Measurements from ENCODE around the gene BTBD16.

Gene BTBD16

DNA sequence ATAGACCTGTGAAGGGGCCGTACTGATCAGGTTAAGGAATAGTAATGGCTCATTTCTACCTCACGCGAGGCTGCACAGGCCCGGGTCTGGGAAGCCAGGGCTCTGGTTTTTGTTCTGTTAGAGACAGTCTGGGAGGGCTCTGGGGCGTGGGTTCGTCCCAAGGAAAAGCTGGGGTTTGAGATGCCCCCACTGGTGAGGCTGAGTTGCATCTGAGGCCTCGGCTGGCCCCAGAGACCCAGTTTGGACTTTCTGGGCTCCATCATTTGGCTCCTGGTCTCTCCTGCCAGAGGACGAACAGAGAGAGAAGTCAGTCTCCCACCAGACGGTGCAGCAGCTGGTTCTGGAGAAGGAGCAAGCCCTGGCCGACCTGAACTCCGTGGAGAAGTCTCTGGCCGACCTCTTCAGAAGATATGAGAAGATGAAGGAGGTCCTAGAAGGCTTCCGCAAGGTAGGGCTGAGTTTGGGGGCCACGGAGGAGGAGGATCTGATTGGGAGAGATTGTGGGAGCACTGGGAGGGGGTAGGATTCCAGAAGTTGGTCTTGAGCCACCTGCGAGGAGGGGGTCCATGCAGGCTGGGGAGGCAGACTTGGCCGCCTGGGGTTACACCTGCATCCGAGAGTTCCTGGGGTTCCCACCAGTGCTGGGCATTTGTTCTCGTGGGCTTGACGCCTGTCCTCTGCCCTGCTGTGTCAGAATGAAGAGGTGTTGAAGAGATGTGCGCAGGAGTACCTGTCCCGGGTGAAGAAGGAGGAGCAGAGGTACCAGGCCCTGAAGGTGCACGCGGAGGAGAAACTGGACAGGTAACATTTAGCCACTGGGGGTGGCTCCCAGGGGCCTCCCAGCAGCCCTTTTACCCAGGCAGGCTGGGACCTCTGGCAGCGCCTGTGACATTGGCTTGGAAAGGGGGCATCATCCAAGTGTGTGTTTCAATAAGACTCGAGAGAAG is 22.5 kb upstream of the BTBD16 start:
- DNase-seq (ENCODE audit: low read depth in 2 of 2): no peak

DNA sequence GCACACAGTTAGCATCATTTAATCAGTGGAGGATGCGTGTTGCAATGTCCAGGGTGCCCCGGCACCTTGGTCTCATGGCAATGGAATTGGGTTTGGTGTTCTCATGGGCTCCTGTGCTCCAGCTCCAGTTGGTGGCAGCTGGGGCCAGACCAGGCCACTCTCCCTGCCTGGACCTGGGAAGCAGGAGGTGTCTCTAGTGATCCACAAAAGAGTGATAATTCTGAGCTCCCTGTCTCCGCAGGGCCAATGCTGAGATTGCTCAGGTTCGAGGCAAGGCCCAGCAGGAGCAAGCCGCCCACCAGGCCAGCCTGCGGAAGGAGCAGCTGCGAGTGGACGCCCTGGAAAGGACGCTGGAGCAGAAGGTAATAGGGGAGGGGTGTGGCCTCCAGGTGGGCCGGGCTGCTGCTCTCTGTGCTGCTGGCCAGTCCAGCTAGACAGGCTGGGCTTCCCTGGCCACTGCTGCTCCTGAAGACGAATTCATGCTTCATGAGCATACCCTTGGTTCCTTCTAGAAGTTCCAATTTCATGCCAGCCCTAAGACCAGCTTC is 21.7 kb upstream of the BTBD16 start:
- DNase-seq (ENCODE audit: low read depth in 2 of 2): no peak

DNA sequence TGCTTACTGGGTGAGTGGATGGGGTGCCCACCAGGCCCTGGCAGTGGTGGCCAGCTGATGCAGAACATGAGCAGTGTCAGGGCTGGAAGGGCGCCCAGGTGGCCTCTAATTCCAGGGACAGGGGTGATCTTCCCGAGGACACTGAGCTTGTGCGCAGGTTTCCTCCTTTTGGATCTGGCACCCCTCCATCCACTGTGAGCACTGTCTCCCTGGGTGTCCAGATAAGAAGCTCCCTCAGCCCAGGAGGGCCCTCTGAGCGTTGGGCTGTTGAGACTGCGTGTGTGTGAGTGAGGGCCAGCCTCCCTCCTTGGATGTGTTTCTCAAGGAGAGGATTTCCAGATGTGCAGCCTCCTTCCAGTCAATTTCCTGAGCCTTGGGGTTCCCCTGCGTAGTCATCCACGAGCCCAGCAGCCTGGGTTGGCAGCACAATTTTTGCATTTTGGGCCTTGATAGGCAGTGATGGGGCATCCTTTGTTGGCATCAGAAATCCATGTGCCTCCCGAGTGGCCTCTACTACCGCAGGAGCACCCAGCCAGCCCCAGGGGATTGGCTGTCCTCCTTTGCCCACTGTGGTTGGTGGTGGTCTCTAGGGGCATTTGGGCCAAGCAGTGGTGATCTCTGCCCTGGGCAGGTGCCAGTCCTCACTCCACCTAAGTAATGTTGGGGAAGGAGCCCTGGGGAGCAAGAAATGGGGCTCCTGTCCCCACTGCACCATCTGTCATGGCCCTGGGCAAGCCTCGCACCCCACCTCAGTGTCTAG is 20.9 kb upstream of the BTBD16 start:
- no peak for DNase-seq (ENCODE audit: low read depth in 2 of 2)

DNA sequence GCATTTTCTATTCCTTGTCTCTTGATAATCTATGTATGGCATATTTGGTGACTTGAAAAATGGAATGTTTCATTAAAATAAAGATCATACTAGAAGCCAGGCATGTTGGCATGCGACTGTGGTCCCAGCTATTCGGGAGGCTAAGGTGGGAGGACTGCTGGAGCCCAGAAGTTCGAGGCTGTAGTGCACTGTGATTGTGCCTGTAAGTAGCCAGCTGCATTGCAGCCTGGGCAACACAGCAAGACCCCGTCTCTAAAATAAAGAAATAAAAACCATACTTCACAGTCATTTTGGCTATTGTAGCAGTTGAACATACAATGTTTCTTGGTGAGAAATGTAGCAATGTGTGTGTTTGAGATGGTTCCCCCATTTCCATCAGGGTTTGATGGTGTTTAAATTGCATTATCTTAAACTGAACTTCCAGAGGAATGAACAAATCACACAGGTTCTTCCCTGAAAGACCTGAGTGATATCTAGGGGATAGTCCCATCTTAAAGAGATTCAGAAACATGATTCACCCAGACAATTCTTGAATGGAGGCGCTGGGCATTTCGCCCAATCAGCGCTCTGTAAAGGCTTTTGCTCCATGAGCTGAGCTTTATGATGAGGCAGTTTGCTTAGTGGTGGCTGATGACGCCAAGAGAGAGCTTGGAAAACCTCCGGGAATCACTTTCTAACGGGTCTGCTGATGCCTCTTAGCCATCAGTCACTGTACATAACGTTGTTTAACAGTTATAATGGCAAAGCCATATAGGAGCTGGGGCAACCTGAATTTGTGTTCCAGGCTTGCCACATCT is 19.4 kb upstream of the BTBD16 start:
- DNase-seq (ENCODE audit: low read depth in 2 of 2): no peak

DNA sequence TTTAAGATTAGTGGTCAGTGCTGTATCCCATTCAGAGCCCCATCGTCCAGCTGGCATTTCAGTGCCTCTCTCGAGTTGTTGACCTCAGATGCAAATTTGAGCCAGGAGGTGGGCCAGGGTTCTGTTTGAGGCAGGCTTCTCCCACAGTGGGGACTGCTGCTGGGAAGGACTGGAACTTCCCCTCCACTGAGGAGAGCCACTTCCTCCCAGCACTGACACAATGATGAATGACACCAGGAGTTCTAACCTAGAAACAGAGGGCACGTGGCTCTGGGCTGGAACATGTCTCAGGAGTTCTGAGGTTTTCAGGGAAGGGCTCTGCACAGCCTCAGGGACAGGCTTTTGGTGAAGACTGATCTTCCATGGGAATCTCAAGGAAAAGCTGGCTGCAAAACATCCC is 18.3 kb upstream of the BTBD16 start:
- no peak for DNase-seq (ENCODE audit: low read depth in 2 of 2)

DNA sequence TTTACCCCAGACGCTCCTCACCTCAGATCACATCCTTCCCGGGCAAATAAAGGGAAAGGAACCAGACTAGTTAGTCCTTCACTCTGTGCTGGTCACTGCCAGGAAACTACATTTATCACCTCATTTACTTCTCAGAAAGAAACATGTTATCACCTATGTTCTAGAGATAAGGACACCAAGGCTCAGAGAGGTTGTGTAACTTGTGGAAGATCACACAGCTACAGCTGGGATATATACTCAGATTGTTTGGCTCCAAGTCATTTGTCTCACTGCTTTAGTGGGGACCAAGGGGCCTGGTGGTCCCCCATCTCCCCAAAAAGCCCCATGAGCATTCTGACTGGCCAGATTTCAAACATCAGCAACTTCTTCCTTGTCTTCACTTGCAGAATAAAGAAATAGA is 17.5 kb upstream of the BTBD16 start:
- no peak for DNase-seq (ENCODE audit: low read depth in 2 of 2)

DNA sequence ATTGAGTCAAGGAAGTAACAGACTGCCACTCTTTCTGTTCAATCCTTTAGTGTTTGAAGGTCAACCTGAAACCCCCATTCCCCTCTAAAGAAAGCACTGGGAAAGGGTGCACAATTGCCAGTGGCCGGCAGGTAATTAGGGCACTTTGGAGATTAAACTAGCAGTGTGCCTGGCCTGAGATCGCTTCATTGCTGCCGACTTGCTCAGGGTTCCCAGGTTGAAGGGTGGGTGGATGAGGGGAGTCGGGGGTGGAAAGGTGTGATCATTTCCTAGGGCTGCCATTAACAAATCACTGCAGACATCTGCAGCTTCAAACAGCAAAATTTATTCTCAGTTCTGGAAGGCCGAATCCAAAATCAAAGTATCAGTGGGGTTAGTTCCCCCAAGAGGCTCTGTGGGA is 16.3 kb upstream of the BTBD16 start:
- DNase-seq (ENCODE audit: low read depth in 2 of 2): no peak

DNA sequence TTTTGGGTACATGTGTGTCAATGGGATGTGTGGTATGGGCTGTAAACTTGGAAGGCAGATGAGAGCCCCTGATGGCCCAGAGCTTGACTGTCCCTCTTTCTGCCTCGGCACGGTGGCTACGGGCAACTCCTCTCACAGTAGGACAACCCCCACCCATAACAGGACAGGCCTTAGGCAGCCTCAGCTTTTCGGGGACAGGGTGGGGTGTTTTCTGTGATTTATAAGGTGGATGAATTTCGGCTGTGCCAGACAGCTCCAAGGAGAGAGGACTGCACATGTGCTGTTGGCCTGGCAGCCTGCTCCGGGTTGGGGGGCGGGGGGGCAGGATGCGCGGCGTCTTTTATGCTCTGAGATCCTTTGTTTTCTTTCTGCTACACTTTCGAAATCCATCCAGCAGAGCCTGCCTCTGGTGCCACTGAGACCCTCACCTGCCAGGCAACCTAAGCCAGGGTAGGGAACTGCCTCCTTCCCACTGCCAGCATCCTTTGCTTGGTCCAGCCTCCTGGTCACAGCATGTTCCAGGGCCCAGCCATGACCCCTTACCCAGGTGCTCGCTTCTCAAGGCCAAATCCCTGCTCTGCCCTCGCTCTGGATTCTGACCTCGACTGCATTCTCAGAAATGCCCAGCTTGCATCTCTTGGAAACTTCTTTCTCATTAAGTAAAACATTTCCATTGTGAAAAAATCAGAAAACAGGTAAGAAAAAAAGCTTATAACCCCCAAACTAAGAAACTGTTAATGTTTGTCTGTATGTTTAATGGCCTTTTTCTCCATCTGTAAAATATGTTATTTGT is 15.4 kb upstream of the BTBD16 start:
- DNase-seq (ENCODE audit: low read depth in 2 of 2): no peak

DNA sequence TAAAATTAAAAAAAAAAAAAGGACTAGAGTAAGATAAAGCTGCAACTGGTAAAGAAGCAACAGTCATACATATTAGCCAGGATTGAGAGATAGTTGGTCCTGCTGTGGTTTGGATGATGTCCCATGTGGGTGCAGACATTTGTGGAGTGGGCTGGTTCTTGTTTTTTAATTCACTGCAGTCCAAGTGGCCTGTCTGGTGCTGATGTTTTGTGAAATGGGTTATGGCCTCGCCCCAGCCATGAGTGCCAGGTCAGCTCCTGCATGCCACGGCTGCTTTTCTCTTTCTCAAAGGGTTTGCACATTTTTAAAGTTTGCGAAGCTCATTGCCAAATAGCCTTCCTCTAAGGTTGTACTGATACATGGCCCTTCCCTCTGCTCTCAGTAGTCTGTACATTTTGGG is 14.1 kb upstream of the BTBD16 start:
- no peak for DNase-seq (ENCODE audit: low read depth in 2 of 2)

DNA sequence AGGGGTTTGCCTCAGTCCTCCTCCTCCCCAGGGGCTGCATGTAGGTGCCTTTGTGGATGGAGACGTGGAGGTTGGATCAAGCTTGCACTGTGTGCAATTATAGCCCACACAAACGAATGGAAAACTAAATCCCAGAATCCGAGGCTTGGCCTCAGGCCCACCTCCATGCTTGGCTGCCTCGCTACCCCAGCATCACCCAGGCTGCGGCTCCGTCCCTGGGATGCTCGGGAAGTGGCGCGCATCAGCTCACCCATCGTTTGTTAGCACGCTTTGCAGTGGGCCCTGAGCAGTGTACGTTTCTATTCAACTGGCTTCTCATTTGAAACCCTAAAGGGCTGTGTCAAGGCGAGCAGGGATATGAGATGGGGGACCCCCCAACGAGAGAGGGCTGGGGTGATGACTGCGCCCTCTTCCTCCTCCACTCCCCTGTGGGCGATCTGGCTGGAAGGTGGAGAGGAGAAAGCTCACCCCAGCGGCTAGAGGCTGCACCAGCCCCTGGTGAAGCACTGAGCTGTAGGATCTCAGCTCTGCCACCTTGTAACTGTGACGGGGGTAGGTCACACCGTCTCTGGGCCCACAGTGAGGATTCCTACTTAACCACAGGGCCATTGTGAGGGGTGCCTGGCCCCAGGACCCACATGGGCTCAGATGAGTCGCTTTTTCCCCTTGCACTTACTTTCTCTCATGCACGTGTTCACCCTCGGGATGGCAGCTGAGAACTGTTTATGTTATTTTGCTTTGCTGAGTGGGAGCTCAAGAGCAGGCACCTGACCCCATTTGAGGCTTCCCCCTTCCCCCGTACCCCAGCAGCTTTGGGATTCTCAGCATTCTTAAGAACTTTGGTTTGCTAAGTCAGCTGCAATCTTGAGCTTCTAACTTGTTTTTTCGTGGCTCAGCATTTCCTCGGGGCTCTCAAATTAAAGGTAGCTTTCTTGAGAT is 12.7 kb upstream of the BTBD16 start:
- no peak for DNase-seq (ENCODE audit: low read depth in 2 of 2)

DNA sequence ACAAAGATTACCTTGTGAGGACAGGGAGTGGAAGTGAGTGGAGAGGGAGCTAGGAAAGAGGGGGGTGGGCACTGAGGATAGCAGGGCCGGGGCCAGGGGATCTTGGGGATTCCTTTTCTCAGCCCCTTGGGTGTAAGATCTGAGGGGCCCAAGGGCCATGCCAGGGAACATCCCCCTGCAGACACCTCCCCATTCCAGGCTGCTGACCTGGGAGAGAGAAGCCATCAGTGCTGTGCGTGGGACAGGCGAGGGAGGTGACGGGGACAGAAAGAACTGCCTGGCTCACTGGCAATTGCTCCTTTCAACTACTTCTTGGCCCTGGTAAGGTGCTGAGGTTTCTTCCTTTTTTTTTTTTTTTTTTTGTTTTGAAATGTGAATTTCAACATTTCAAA is 12.0 kb upstream of the BTBD16 start:
- no peak for DNase-seq (ENCODE audit: low read depth in 2 of 2)

DNA sequence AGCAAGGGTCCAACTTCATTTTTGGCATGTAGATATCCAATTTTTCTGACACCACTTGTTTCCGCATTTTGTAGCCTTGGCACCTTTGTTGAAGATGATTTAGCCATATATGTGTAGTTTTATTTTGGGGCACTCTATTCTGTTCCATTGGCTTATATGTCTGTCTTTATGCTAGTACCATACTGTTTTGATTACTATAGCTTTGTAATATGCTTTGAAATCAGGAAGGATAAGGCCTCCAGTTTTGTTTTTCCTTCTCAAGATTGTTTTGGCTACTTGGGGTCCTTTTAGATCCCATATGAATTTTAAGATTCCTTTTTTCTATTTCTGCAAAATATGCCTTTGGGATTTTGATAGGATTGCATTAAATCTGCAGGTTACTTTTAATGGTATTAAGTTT is 9.5 kb upstream of the BTBD16 start:
- DNase-seq (ENCODE audit: low read depth in 2 of 2): no peak

DNA sequence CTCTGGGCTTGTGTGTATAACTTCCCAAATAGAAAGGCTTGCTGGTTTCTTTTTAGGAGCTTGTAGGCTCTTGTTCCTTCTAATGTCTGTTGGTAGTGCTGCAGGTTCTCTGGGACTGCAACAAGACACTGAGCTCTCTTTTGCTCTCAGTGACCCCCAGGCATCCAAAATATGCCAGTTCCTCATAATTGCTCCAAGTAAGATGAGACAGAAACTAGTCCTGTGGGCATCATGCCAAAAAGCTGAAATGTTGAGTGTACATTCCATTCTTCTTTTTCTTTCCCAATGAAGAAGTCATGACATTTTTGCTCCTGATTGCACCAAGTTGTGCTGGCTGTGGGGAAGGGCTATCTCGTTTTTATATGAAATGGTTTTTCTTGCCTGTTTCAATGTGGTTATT is 7.1 kb upstream of the BTBD16 start:
- DNase-seq (ENCODE audit: low read depth in 2 of 2): no peak

DNA sequence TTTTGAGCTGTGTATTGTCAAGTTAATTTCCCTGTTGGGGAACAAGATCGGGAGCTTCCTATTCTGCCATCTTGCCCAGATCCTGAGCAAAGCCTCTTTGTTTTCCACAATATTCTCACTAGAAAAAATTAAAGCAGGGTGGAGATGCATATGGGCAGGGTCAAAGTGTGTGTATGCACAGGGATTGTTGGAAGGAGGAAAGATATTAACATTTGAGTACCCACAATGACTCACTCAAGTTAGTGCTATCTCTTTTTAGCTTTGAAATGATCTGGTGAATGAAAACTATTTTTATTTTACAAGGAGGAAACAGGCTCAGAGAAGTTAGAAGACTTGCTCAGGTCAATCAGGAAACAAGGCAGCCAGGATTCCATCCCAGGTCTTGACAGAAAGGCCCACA is 6.7 kb upstream of the BTBD16 start:
- DNase-seq (ENCODE audit: low read depth in 2 of 2): no peak

DNA sequence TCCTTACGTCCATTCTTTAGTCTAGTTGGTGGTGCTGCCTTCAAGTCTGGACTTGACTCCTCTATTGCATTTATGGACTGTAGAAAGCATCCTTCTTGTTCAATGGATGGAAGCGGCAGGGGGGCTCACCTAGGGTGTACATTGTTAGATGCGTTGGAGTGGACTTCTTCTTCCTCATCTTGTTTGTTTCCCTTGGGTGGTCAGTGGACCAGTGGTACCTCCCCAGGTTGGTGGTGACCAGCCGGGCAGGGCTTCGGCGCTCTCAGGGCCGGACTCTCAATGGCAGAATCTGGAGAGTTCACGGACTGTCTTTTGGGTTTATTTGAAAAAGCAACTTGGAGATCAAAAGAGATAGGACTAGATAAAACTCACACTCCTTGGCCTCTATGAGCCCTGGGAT is 6.2 kb upstream of the BTBD16 start:
- DNase-seq (ENCODE audit: low read depth in 2 of 2): no peak

DNA sequence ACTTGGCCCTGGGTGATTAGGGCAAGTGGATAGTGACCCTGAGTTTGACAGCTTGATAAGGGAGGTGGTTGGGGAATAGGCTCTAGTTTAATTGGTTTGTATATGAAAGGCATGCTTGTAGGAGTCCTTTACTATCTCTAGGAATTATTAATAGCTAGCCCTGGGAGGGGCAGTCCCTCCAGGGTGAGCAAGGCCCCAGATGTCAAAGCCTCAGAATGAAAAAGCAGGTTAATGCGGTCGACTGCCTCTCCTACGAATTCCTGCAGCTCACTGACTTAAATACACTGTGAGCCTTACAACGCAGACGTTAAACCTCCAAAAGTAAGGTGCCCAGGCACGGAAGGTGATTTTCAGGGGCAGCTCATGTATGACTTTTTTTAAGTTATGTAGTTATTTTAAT is 5.2 kb upstream of the BTBD16 start:
- no peak for DNase-seq (ENCODE audit: low read depth in 2 of 2)

DNA sequence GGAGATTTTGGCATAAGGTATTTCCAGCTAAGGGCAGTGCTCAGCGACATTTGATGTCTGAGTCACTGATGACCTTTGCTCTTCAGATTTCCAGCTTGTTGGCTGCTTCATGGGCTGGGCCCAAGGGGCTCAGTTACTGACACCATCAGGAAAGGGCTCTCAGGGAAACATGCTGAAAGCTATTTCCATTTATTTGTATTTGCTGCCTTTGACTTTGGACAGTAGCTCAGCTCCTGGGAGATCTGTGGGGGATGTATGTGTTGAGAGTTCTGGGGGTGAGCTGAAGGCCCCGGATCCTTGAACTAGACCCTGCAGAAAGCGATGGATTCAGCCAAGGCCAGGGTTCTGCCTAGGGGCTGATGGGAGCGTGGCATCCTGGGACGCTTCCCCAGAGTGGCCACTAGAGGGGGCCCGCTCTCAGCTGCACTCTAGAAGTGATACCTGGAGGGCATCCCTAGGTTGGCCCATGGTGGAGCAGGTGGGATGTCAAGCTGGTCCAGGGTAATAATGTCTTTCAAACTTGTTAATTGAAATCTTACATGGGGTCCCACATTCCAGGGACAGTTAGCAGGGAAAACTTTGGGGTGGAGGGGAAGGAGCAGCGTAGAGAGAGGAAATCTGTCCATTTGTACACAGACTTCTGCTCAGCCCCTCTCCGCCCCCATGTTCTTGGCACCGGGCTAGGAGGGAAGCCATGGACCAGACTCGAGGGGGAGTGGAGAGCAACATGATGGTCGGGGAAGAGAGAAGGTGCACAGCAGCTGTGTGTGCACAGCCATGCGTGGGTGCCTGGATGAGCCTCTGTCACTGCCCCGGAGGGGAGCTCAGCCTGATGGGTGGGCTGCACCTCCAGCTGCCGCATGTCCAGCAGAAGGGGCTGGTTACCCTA is 3.0 kb upstream of the BTBD16 start:
- peak; percentile 5 to 46 for DNase-seq (ENCODE audit: low read depth in 2 of 2)

DNA sequence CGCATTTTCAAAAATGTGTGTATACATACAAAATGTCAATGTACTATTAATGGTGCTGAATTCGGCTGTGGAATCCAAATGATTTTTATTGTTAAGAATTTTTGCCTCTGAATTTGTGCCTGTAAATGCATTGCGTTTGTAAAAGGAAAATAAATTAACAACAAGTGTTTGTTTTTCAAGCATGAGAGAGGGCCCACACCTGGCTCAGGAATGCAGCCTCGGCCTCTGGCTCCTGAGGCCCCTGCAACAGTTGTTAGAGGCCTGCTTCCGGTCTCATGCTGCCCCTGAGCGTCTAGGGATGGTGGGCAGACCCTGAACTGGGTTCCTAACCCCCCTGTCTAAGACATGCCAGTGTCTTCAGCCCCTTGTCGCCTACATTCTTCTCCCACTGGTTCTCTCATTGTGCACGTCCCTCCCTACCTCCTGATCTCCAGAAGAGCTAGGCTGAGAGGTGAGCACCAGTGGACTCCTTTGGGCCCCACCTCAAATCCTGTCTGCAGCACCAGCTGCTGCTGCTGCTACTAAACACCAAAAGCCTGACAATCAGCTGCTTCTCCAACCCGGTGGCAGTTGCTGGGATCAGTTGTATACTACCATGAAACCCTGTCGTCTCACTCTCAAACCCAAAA is 1.9 kb upstream of the BTBD16 start:
- DNase-seq (ENCODE audit: low read depth in 2 of 2): no peak
